AG10803 (cell line): ENCODE results near the gene ZNF592.

Source experiments
- DNase-seq: peaks from one replicate; pipeline ENCODE4 v3.0.0; 2010; ENCODE audit warnings: low read depth
- H3K4me3 ChIP-seq: 2 replicates; pipeline ENCODE4 v1.5.1; 2011; ENCODE audit warnings: mild to moderate bottlenecking, low read length, control low read depth
- CTCF ChIP-seq: conservative IDR thresholded peaks from 2 replicates; pipeline ENCODE4 v1.5.1; 2011; ENCODE audit warnings: mild to moderate bottlenecking, low read length, control low read depth, inconsistent platforms

Gene ZNF592

GRCh38 chr15:84715441-84716035 lies 32.9 kb upstream of the ZNF592 start:
- no peak for TF ChIP-seq CTCF
- DNase-seq, result peak; percentile 16
- peak overlapping the region; percentile 93 for H3K4me3 ChIP-seq

GRCh38 chr15:84716036-84716732 lies 32.2 kb upstream of the ZNF592 start, which contains the start of gene SEC11A:
Gene SEC11A, minus strand, starts transcription at chr15:84716139. Its CDS starts 64 bp downstream, at chr15:84716075.
- peak; percentile 93 for DNase-seq
- TF ChIP-seq CTCF, result no peak
- peak within 1 kb of the TSS; percentile 93 for H3K4me3 ChIP-seq

DNA sequence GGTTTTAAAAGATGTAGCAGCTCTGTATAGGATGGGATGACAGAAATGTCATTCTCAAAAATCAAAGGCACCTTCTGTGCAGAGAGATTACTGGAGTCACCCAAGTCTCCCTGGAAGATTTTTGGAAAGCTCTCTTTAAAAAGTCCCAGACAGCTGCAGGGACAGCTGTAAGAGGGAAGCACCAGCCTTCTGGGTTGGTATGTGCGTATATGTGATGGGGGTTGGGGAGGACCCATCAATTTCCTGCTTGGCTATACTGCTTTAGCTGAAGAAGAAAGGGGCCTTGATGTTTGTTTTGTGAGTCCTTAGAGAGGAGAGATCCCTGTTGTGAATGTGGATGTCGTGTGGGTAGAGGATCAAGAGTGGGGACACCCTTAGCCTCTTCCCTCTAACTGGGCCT lies 27.0 kb upstream of the ZNF592 start:
- no peak for DNase-seq
- no peak overlapping the region for H3K4me3 ChIP-seq
- no peak for TF ChIP-seq CTCF

DNA sequence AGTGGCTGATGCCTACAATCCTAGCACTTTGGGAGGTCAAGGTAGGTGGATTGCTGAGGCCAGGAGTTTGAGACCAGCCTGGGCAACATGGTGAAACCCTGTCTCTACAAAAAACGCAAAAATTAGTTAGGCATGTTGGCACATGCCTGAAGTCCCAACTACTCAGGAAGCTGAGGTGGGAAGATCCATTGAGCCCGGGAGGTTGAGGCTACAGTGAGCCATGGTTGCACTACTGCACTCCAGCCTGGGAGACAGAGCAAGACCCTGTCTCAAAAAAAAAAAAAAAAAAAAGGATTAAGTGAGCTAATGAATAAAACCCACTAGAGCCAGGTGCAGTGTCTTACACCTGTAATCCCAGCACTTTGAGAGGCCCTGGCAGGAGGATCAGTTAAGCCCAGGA lies 25.8 kb upstream of the ZNF592 start:
- no peak for DNase-seq
- no peak overlapping the region for H3K4me3 ChIP-seq
- TF ChIP-seq CTCF, result no peak

GRCh38 chr15:84725001-84725491 lies 23.3 kb upstream of the ZNF592 start:
- no peak for TF ChIP-seq CTCF
- H3K4me3 ChIP-seq, result no peak overlapping the region
- peak; percentile 54 for DNase-seq

DNA sequence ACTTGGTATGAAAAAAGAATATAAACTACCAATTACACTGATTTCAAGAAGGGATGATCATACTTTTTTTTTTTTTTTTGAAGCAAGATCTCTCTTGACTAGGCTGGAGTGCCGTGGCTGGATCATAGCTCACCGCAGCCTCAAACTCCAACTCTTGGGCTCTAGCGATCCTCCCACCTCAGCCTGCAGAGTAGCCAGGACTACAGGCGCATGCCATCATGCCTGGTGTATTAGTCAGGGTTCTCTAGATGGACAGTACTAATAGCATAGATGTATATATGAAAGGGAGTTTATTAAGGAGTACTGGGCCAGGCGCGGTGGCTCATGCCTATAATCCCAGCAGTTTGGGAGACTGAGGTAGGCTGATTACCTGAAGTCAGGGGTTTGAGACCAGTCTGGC lies 21.0 kb upstream of the ZNF592 start:
- no peak for TF ChIP-seq CTCF
- DNase-seq, result no peak
- no peak overlapping the region for H3K4me3 ChIP-seq

- TF ChIP-seq CTCF, result no peak
- H3K4me3 ChIP-seq, result no peak overlapping the region
- DNase-seq, result peak; percentile 95
These were observed 16.6 kb upstream of the ZNF592 start for GRCh38 chr15:84731774-84732173.
